ENCODE results near the gene TGFB2. TPM values are rescaled to one million over a fixed set of nuclear protein-coding genes. Genes with fewer than 3 reads are reported as not detected.

The TGFB2 gene
- total and polyA plus RNA-seq, 4 donors = 0.21 to 0.75 (median 0.41) TPM

GRCh38 chr1:218411101-218411500, 66.0 kb downstream of the TGFB2 start:
- WGBS = 83% methylated on average over 1 of the region's 1 CpG
- DNase-seq (ENCODE audit: low spot score) = no peak

GRCh38 chr1:218412171-218412570, 67.0 kb downstream of the TGFB2 start:
- TF ChIP-seq FOXA2 (IDR thresholded peaks at IDR 0.05) = no peak
- no peak for TF ChIP-seq ZBTB33 (IDR thresholded peaks at IDR 0.05)
- no peak for TF ChIP-seq EGR1 (IDR thresholded peaks at IDR 0.05; ENCODE audit: low read depth in 2 of 2)
- no peak for TF ChIP-seq YY1 (IDR thresholded peaks at IDR 0.05)
- no peak for TF ChIP-seq SP1 (IDR thresholded peaks at IDR 0.05)
- no peaks in the 10 kb centered on the region for H3K36me3 ChIP-seq (ENCODE audit: control insufficient read depth in 4 of 4, insufficient read depth in 3 of 4, low read depth in 1 of 4, low read length in 3 of 4)
- H3K9me3 ChIP-seq (ENCODE audit: control insufficient read depth in 4 of 4, low read length in 3 of 4) = no peaks in the 10 kb centered on the region
- WGBS = 85% methylated on average over 7 of the region's 7 CpGs
- no peak overlapping the region for H3K4me3 ChIP-seq (ENCODE audit: low read depth in 1 of 3, low read length in 3 of 3)
- no peak overlapping the region for H3K9ac ChIP-seq (ENCODE audit: low read depth in 1 of 2, low read length in 2 of 2)
- H3K4me1 ChIP-seq (ENCODE audit: control insufficient read depth in 4 of 4, insufficient read depth in 4 of 4, low read length in 3 of 4) = no peaks in the 10 kb centered on the region
- no peak for DNase-seq (ENCODE audit: low spot score)
- no peaks in the 10 kb centered on the region for H3K27me3 ChIP-seq (ENCODE audit: control insufficient read depth in 4 of 4, insufficient read depth in 4 of 4, low read length in 3 of 4)
- H3K27ac ChIP-seq (ENCODE audit: low read depth in 1 of 2, low read length in 2 of 2) = no peak overlapping the region

More at GRCh38 chr1:218411101-218411500, 66.0 kb downstream of the TGFB2 start:
- H3K27me3 ChIP-seq (ENCODE audit: control insufficient read depth in 4 of 4, insufficient read depth in 4 of 4, low read length in 3 of 4) = no peaks in the 10 kb centered on the region
- no peaks in the 10 kb centered on the region for H3K36me3 ChIP-seq (ENCODE audit: control insufficient read depth in 4 of 4, insufficient read depth in 3 of 4, low read depth in 1 of 4, low read length in 3 of 4)
- H3K9me3 ChIP-seq (ENCODE audit: control insufficient read depth in 4 of 4, low read length in 3 of 4) = no peaks in the 10 kb centered on the region
- no peak overlapping the region for H3K4me3 ChIP-seq (ENCODE audit: low read depth in 1 of 3, low read length in 3 of 3)
- H3K27ac ChIP-seq (ENCODE audit: low read depth in 1 of 2, low read length in 2 of 2) = no peak overlapping the region
- no peaks in the 10 kb centered on the region for H3K4me1 ChIP-seq (ENCODE audit: control insufficient read depth in 4 of 4, insufficient read depth in 4 of 4, low read length in 3 of 4)
- TF ChIP-seq MAX (IDR thresholded peaks at IDR 0.05) = no peak
- TF ChIP-seq JUND (IDR thresholded peaks at IDR 0.05) = no peak
- TF ChIP-seq REST (IDR thresholded peaks at IDR 0.05) = no peak
- TF ChIP-seq TAF1 (conservative IDR thresholded peaks at IDR 0.05) = no peak
- H3K9ac ChIP-seq (ENCODE audit: low read depth in 1 of 2, low read length in 2 of 2) = no peak overlapping the region

GRCh38 chr1:218413179-218413578, 68.0 kb downstream of the TGFB2 start:
- no peak for DNase-seq (ENCODE audit: low spot score)
- Histone ChIP-seq H3K4me1 (ENCODE audit: control insufficient read depth in 4 of 4, insufficient read depth in 4 of 4, low read length in 3 of 4) (no peaks in the 10 kb centered on the region), H3K4me3 (ENCODE audit: low read depth in 1 of 3, low read length in 3 of 3) (no peak overlapping the region), H3K36me3 (ENCODE audit: control insufficient read depth in 4 of 4, insufficient read depth in 3 of 4, low read depth in 1 of 4, low read length in 3 of 4) (no peaks in the 10 kb centered on the region), H3K9ac (ENCODE audit: low read depth in 1 of 2, low read length in 2 of 2) (no peak overlapping the region), H3K27ac (ENCODE audit: low read depth in 1 of 2, low read length in 2 of 2) (no peak overlapping the region), H3K27me3 (ENCODE audit: control insufficient read depth in 4 of 4, insufficient read depth in 4 of 4, low read length in 3 of 4) (no peaks in the 10 kb centered on the region), H3K9me3 (ENCODE audit: control insufficient read depth in 4 of 4, low read length in 3 of 4) (no peaks in the 10 kb centered on the region)
- WGBS = 79% methylated on average over 10 of the region's 10 CpGs
- TF ChIP-seq REST (IDR thresholded peaks at IDR 0.05) (no peak), CTCF (IDR thresholded peaks at IDR 0.05; ENCODE audit: low read depth, low read length, missing input control) (no peak), FOXA2 (IDR thresholded peaks at IDR 0.05) (no peak), NR2F2 (IDR thresholded peaks at IDR 0.05) (no peak), HNF4A (conservative IDR thresholded peaks at IDR 0.05) (no peak), SP1 (IDR thresholded peaks at IDR 0.05) (no peak), JUND (IDR thresholded peaks at IDR 0.05) (no peak), TAF1 (conservative IDR thresholded peaks at IDR 0.05) (no peak), EGR1 (IDR thresholded peaks at IDR 0.05; ENCODE audit: low read depth in 2 of 2) (no peak), ZBTB33 (IDR thresholded peaks at IDR 0.05) (no peak), GABPA (IDR thresholded peaks at IDR 0.05 in 1 of 2, conservative IDR thresholded peaks at IDR 0.05 in 1 of 2) (no peak)

Data from liver (tissue), 9 donors.